VCaP (cell line): ENCODE results near the gene GLUL.

ENCODE experiments used
- H3K27ac ChIP-seq: fragments of 450-650 bp; 2 replicates; pipeline ENCODE4 v1.5.1; 2017
- TF ChIP-seq, protein P1 (sequence below): fragments of 450-650 bp; conservative IDR thresholded peaks from 2 replicates; pipeline ENCODE4 v1.5.1; 2017; ENCODE audit warnings: mild to moderate bottlenecking, moderate library complexity

The GLUL gene

GRCh38 chr1:182407724-182408123 lies 16.1 kb upstream of the GLUL start:
- TF ChIP-seq, protein P1, sequence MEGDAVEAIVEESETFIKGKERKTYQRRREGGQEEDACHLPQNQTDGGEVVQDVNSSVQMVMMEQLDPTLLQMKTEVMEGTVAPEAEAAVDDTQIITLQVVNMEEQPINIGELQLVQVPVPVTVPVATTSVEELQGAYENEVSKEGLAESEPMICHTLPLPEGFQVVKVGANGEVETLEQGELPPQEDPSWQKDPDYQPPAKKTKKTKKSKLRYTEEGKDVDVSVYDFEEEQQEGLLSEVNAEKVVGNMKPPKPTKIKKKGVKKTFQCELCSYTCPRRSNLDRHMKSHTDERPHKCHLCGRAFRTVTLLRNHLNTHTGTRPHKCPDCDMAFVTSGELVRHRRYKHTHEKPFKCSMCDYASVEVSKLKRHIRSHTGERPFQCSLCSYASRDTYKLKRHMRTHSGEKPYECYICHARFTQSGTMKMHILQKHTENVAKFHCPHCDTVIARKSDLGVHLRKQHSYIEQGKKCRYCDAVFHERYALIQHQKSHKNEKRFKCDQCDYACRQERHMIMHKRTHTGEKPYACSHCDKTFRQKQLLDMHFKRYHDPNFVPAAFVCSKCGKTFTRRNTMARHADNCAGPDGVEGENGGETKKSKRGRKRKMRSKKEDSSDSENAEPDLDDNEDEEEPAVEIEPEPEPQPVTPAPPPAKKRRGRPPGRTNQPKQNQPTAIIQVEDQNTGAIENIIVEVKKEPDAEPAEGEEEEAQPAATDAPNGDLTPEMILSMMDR = no peak
- H3K27ac ChIP-seq = no peak overlapping the region

DNA sequence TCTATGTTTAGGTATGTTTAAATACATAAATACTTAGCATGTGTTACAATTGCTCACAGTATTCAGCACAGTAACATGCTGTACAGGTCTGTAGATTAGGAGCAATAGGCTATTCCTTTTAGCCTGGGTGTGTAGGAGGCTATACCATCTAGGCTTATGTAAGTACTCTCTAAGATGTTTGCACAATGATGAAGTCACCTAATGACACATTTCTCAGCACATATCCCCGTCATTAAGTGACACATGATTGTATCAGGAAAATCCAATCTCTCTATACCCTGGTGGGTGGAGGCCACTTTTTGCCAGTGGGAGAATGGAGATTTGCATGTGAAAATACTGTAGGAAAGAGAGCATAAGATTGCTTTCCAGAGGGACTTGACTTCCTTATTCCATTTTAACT lies 14.4 kb upstream of the GLUL start:
- TF ChIP-seq, protein P1 = no peak

GRCh38 chr1:182405578-182405977 lies 14.0 kb upstream of the GLUL start:
- no peak overlapping the region for H3K27ac ChIP-seq
- TF ChIP-seq, protein P1 = no peak

More for the DNA sequence above, 14.4 kb upstream of the GLUL start:
- H3K27ac ChIP-seq = no peak overlapping the region

- TF ChIP-seq, protein P1 = no peak
Observed at GRCh38 chr1:182404781-182405180, 13.2 kb upstream of the GLUL start.

DNA sequence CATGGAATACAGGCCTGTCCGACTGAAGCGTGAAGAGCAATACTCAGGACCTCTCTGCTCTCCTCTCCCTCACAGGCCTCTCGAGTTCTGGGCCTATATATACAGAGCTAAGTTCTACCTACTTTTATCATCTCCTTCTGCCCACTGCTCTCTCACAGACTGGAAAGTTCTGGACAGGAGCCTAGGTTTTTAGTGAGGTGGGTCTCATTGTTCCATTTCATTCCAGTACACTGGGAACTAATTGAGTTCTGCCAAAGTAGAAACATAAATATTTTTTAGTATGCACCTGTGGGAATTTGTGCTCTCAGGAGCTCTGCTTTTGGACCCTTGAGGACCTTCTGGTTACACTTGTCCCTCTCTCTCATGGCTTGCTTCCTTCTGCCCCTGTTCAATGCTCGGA lies 9.0 kb upstream of the GLUL start, which contains the start of gene TEDDM1:
TSS of gene TEDDM1 (minus strand) at position 101 of the 400 bp plus-strand sequence. CDS start 182 bp downstream, outside the sequence.
- no peak within 1 kb of the TSS for H3K27ac ChIP-seq
- TF ChIP-seq, protein P1 = no peak

More at GRCh38 chr1:182404781-182405180, 13.2 kb upstream of the GLUL start:
- no peak overlapping the region for H3K27ac ChIP-seq

- TF ChIP-seq, protein P1 = no peak
- no peak overlapping the region for H3K27ac ChIP-seq
Observed at GRCh38 chr1:182397653-182398393, 6.2 kb upstream of the GLUL start.

GRCh38 chr1:182395906-182396305 lies 4.3 kb upstream of the GLUL start:
- no peak overlapping the region for H3K27ac ChIP-seq
- TF ChIP-seq, protein P1 = no peak
